ENCODE data around the gene HOMER3. TPM values are rescaled to one million over a fixed set of nuclear protein-coding genes. Genes with fewer than 3 reads are reported as not detected.

Gene HOMER3
- total RNA-seq, 6 donors from 2014 or later, result 17.3 to 58.0 (median 27.8) TPM

- peak in 1 of 2 donors; percentile 62 for DNase-seq
- WGBS, 2 donors, result 63 to 77% methylated on average over 7 to 16 of the region's 18 CpGs
- peaks cover 0 to 26% (median 14%) of the 10 kb centered on the region in 4 donors for H3K27me3 ChIP-seq
- H3K4me3 ChIP-seq, result no peak overlapping the region
- H3K4me1 ChIP-seq, result peaks cover 16 to 25% (median 18%) of the 10 kb centered on the region in 4 donors
- H3K9me3 ChIP-seq, result no peaks in the 10 kb centered on the region
- H3K27ac ChIP-seq, result no peak overlapping the region
- no peak for TF ChIP-seq CTCF (IDR thresholded peaks at IDR 0.05)
- TF ChIP-seq POLR2A (IDR thresholded peaks at IDR 0.05), result no peak
- no peak for TF ChIP-seq EP300 (IDR thresholded peaks at IDR 0.05)
- TF ChIP-seq POLR2AphosphoS5 (IDR thresholded peaks at IDR 0.05), result no peak
- H3K36me3 ChIP-seq, result peaks cover 0 to 38% (median 33%) of the 10 kb centered on the region in 4 donors
- no peak for ATAC-seq (ENCODE audit: low FRiP score in 2 of 2)
Observed at GRCh38 chr19:18898081-18898606, 42.9 kb downstream of the HOMER3 start.

- DNase-seq (peak in 1 of 2 donors; percentile 60), ATAC-seq (ENCODE audit: low FRiP score in 2 of 2) (no peak)
- TF ChIP-seq POLR2AphosphoS5 (IDR thresholded peaks at IDR 0.05) (no peak), CTCF (IDR thresholded peaks at IDR 0.05) (no peak), POLR2A (IDR thresholded peaks at IDR 0.05) (no peak), EP300 (IDR thresholded peaks at IDR 0.05) (no peak)
- WGBS, 2 donors, result 89 to 91% methylated on average over 21 to 25 of the region's 25 CpGs
- H3K4me1 ChIP-seq, result peaks cover 16 to 25% (median 18%) of the 10 kb centered on the region in 4 donors
- H3K9me3 ChIP-seq, result no peaks in the 10 kb centered on the region
- H3K4me3 ChIP-seq, result no peak overlapping the region
- peaks cover 0 to 33% (median 30%) of the 10 kb centered on the region in 4 donors for H3K36me3 ChIP-seq
- peaks cover 0 to 26% (median 14%) of the 10 kb centered on the region in 4 donors for H3K27me3 ChIP-seq
- H3K27ac ChIP-seq, result no peak overlapping the region
Observed at GRCh38 chr19:18897094-18898029, 43.7 kb downstream of the HOMER3 start.

GRCh38 chr19:18896421-18896841 lies 44.6 kb downstream of the HOMER3 start:
- peak overlapping the region in 2 of 4 donors; percentile 12 to 39 for H3K4me3 ChIP-seq
- no peak overlapping the region for H3K27ac ChIP-seq
- 16 to 25% methylated on average over 19 to 25 of the region's 33 CpGs for WGBS, 2 donors
- H3K27me3 ChIP-seq, result peaks cover 0 to 26% (median 14%) of the 10 kb centered on the region in 4 donors
- DNase-seq, result peak in 1 of 2 donors; percentile 85
- ATAC-seq (ENCODE audit: low FRiP score in 2 of 2), result no peak
- H3K36me3 ChIP-seq, result peaks cover 0 to 29% (median 26%) of the 10 kb centered on the region in 4 donors
- TF ChIP-seq CTCF (IDR thresholded peaks at IDR 0.05) (no peak), EP300 (IDR thresholded peaks at IDR 0.05) (no peak), POLR2A (IDR thresholded peaks at IDR 0.05) (no peak), POLR2AphosphoS5 (IDR thresholded peaks at IDR 0.05) (no peak)
- H3K9me3 ChIP-seq, result no peaks in the 10 kb centered on the region
- H3K4me1 ChIP-seq, result peaks cover 16 to 25% (median 18%) of the 10 kb centered on the region in 4 donors

- Histone ChIP-seq H3K4me1 (peaks cover 16 to 25% (median 18%) of the 10 kb centered on the region in 4 donors), H3K36me3 (peaks cover 0 to 23% (median 21%) of the 10 kb centered on the region in 4 donors), H3K4me3 (peak within 1 kb of the TSS; percentile 29 to 45 (median 38)), H3K27me3 (peaks cover 0 to 26% (median 14%) of the 10 kb centered on the region in 4 donors), H3K9me3 (no peaks in the 10 kb centered on the region), H3K27ac (no peak within 1 kb of the TSS)
- TF ChIP-seq POLR2AphosphoS5 (IDR thresholded peaks at IDR 0.05) (no peak), EP300 (IDR thresholded peaks at IDR 0.05) (no peak), POLR2A (IDR thresholded peaks at IDR 0.05) (no peak), CTCF (IDR thresholded peaks at IDR 0.05) (no peak)
- no CpG with 5 or more reads among the region's 89 CpGs for WGBS, 2 donors
- no peak for DNase-seq
- no peak for ATAC-seq (ENCODE audit: low FRiP score in 2 of 2)
Observed at GRCh38 chr19:18895824-18896341, 45.1 kb downstream of the HOMER3 start, which contains the start of gene CERS1. TSS of gene CERS1 (minus strand) at chr19:18896158. CDS start at chr19:18896072, 86 bp downstream.
